Measurements from ENCODE around the gene UVRAG. TPM values are rescaled to one million over a fixed set of nuclear protein-coding genes. Genes with fewer than 3 reads are reported as not detected.

The UVRAG gene
- total and polyA plus RNA-seq, 2 of the 4 experiments (the other 2 are of a cell fraction) = 5.6 to 10.9 TPM

- TF ChIP-seq MAZ (IDR thresholded peaks at IDR 0.05; ENCODE audit: borderline replicate concordance, low read depth, low read length) (no peak), NFE2L2 (IDR thresholded peaks at IDR 0.05; ENCODE audit: low read depth, low read length) (no peak), ELK1 (IDR thresholded peaks at IDR 0.05; ENCODE audit: borderline replicate concordance, low read depth, low read length) (no peak), CEBPB (IDR thresholded peaks at IDR 0.05; ENCODE audit: low read depth, low read length) (no peak), CHD1 (IDR thresholded peaks at IDR 0.05; ENCODE audit: low read depth, low read length) (no peak), RCOR1 (IDR thresholded peaks at IDR 0.05; ENCODE audit: insufficient replicate concordance, low read length) (no peak), USF2 (IDR thresholded peaks at IDR 0.05; ENCODE audit: low read depth, low read length) (no peak), MXI1 (IDR thresholded peaks at IDR 0.05; ENCODE audit: borderline replicate concordance, low read depth, low read length) (no peak), CTCF (conservative IDR thresholded peaks at IDR 0.05; ENCODE audit: low read depth, low read length) (no peak), POLR2A (IDR thresholded peaks at IDR 0.05; ENCODE audit: low read depth, low read length) (no peak), RAD21 (IDR thresholded peaks at IDR 0.05; ENCODE audit: low read length) (no peak), BHLHE40 (IDR thresholded peaks at IDR 0.05; ENCODE audit: low read depth, low read length) (no peak), MAFK (IDR thresholded peaks at IDR 0.05; ENCODE audit: low read depth, low read length) (no peak)
- intact Hi-C loops (cut with micrococcal nuclease) = no loop called here
- no peaks in the 10 kb centered on the region for H3K9me1 ChIP-seq (ENCODE audit: insufficient read depth, low read length)
- no peak overlapping the region for H2BK5ac ChIP-seq (ENCODE audit: low read depth, low read length, poor library complexity, severe bottlenecking)
- no peaks in the 10 kb centered on the region for H3K79me1 ChIP-seq (ENCODE audit: low read depth in 1 of 2, low read length in 2 of 2)
- H3K4me1 ChIP-seq (ENCODE audit: control insufficient read depth, insufficient read depth, low read length) = no peaks in the 10 kb centered on the region
- H2AK9ac ChIP-seq (replicated peaks; ENCODE audit: low read depth, low read length, poor library complexity) = no peak overlapping the region
- no peaks in the 10 kb centered on the region for H3K36me3 ChIP-seq (ENCODE audit: control insufficient read depth, insufficient read depth, low read length)
- no peak overlapping the region for H3K56ac ChIP-seq (ENCODE audit: extremely low read depth, insufficient read depth, low read length)
- no peak overlapping the region for H2AK5ac ChIP-seq (ENCODE audit: low read depth, low read length)
- DNase-seq = no peak
- POLR2A ChIA-PET (ENCODE audit: unreplicated experiment) = no interaction called here
- H3K9ac ChIP-seq (ENCODE audit: low read depth, low read length) = no peak overlapping the region
- H4K5ac ChIP-seq (ENCODE audit: low read depth, low read length) = no peak overlapping the region
- H3K18ac ChIP-seq (ENCODE audit: low read depth, low read length) = no peak overlapping the region
- no peak overlapping the region for H2BK120ac ChIP-seq (ENCODE audit: low read depth, low read length)
- H3K27me3 ChIP-seq (ENCODE audit: control insufficient read depth, insufficient read depth, low read length) = no peaks in the 10 kb centered on the region
- no peak overlapping the region for H2AFZ ChIP-seq (replicated peaks; ENCODE audit: low read length, poor library complexity)
- no peak overlapping the region for H3K4ac ChIP-seq (ENCODE audit: low read depth, low read length)
- in situ Hi-C loops (cut with MboI; ENCODE audit: low sequenced_read_pairs) = no loop called here
- H4K8ac ChIP-seq (ENCODE audit: low read depth in 2 of 2, low read length in 2 of 2) = no peak overlapping the region
- H3K23ac ChIP-seq (ENCODE audit: low read depth, low read length) = no peak overlapping the region
- BruUV-seq (replicated peaks) = no TSS peak
- H3K4me3 ChIP-seq (ENCODE audit: insufficient read depth, low read depth, low read length) = no peak overlapping the region
- H3K27ac ChIP-seq (ENCODE audit: insufficient read depth, low read length) = no peak overlapping the region
- no peak overlapping the region for H2BK20ac ChIP-seq (ENCODE audit: low read depth, low read length)
- CTCF ChIA-PET = interaction anchor here (0.6 to 1.0 kb wide), 3 partner anchors 14 to 96 kb away, joined by 3 to 4 read pairs (median 3); no protein-coding TSS in a partner anchor
- H4K20me1 ChIP-seq (ENCODE audit: insufficient read depth, low read length) = no peaks in the 10 kb centered on the region
- no peak overlapping the region for H4K91ac ChIP-seq (ENCODE audit: insufficient read depth, low read depth, low read length)
- H3K9me3 ChIP-seq (ENCODE audit: control insufficient read depth, insufficient read depth, low read length) = no peaks in the 10 kb centered on the region
- H3K14ac ChIP-seq (replicated peaks; ENCODE audit: low read depth, low read length) = no peak overlapping the region
- H3K4me2 ChIP-seq (ENCODE audit: low read depth, low read length) = no peak overlapping the region
- H2BK15ac ChIP-seq (ENCODE audit: low read depth, low read length) = no peak overlapping the region
- dilution Hi-C loops (cut with HindIII; ENCODE audit: low sequenced_read_pairs, unreplicated experiment) = no loop called here
- ATAC-seq (ENCODE audit: low read depth) = no peak
Observed at GRCh38 chr11:76095891-76096290, 280.9 kb downstream of the UVRAG start.

All from IMR-90 (cell line).